DMS53 (cell line): ENCODE measurements around the gene EFCAB8.
"Not testable (repeated sequence)": the region's sequence is repeated elsewhere in the genome, so short reads cannot be mapped to it uniquely, and the experiment has no call there.

Experiments used
- DNase-seq: peaks from one replicate; lab custom pipeline; 2025; lab: John Stamatoyannopoulos, UW

EFCAB8 gene

GRCh38 chr20:32888636-32889035, 29.9 kb downstream of the EFCAB8 start:
- DNase-seq, result no peak

- no peak for DNase-seq
Measured at GRCh38 chr20:32889281-32889680, 30.6 kb downstream of the EFCAB8 start.

GRCh38 chr20:32891491-32891890, 32.8 kb downstream of the EFCAB8 start:
- DNase-seq, result no peak

GRCh38 chr20:32891926-32892660, 33.4 kb downstream of the EFCAB8 start:
- no peak for DNase-seq

GRCh38 chr20:32893263-32894025, 34.7 kb downstream of the EFCAB8 start:
- no peak for DNase-seq

GRCh38 chr20:32894026-32894483, 35.3 kb downstream of the EFCAB8 start:
- DNase-seq, result peak; percentile 35

GRCh38 chr20:32894711-32895355, 36.1 kb downstream of the EFCAB8 start:
- DNase-seq, result no peak

GRCh38 chr20:32896521-32897280, 38.0 kb downstream of the EFCAB8 start:
- no peak for DNase-seq

GRCh38 chr20:32898729-32899128, 40.0 kb downstream of the EFCAB8 start:
- no peak for DNase-seq

- peak; percentile 70 for DNase-seq
Measured at GRCh38 chr20:32902456-32903420, 44.0 kb downstream of the EFCAB8 start.

- DNase-seq, result no peak
Measured at GRCh38 chr20:32903666-32904175, 45.0 kb downstream of the EFCAB8 start.

- DNase-seq, result not testable (repeated sequence)
Measured at GRCh38 chr20:32904678-32905077, 46.0 kb downstream of the EFCAB8 start.

- no peak for DNase-seq
Measured at GRCh38 chr20:32906200-32906599, 47.5 kb downstream of the EFCAB8 start.

- DNase-seq, result no peak
Measured at GRCh38 chr20:32906871-32907495, 48.3 kb downstream of the EFCAB8 start.

- DNase-seq, result no peak
Measured at GRCh38 chr20:32907886-32908285, 49.2 kb downstream of the EFCAB8 start.

GRCh38 chr20:32908334-32909292, 49.9 kb downstream of the EFCAB8 start:
- no peak for DNase-seq

- no peak for DNase-seq
Measured at GRCh38 chr20:32909451-32909850, 50.7 kb downstream of the EFCAB8 start.

GRCh38 chr20:32909896-32910571, 51.3 kb downstream of the EFCAB8 start:
- DNase-seq, result no peak
